DOHH2 (cell line): ENCODE measurements around the gene STX18.

ENCODE experiments used
- H3F3A ChIP-seq: fragments of 200-600 bp; sonication (generic), shearing (Covaris generic); 2 replicates; pipeline ENCODE4 v1.6.0; 2016; ENCODE audit warnings: antibody characterized with exemption, mild to moderate bottlenecking; ENCODE audit not compliant: control insufficient read depth, insufficient read depth
- H3K27ac ChIP-seq: fragments of 200-600 bp; sonication (generic); 2 replicates; pipeline ENCODE4 v1.5.1; 2014; ENCODE audit warnings: low read depth, mild to moderate bottlenecking, low read length, moderate library complexity
- H3K27me3 ChIP-seq: fragments of 200-600 bp; sonication (generic); 2 replicates; pipeline ENCODE4 v1.6.1; 2014; ENCODE audit warnings: mild to moderate bottlenecking, low read length, mixed read lengths; ENCODE audit not compliant: control insufficient read depth
- H3K36me3 ChIP-seq: fragments of 200-600 bp; sonication (generic); 2 replicates; pipeline ENCODE4 v1.6.1; 2014; ENCODE audit warnings: mild to moderate bottlenecking, low read length, moderate library complexity, mixed read lengths; ENCODE audit not compliant: control insufficient read depth
- H3K4me1 ChIP-seq: fragments of 200-600 bp; sonication (generic); 2 replicates; pipeline ENCODE4 v1.6.1; 2014; ENCODE audit warnings: mild to moderate bottlenecking, low read length, mixed read lengths; ENCODE audit not compliant: control insufficient read depth
- H3K4me2 ChIP-seq: fragments of 200-600 bp; sonication (generic); 2 replicates; pipeline ENCODE4 v1.6.0; 2014; ENCODE audit warnings: mild to moderate bottlenecking, low read length, moderate library complexity
- H3K4me3 ChIP-seq: fragments of 200-600 bp; sonication (generic); 2 replicates; pipeline ENCODE4 v1.5.1; 2014; ENCODE audit warnings: mild to moderate bottlenecking, low read length, mixed read lengths
- H3K79me2 ChIP-seq: fragments of 200-600 bp; sonication (generic); 2 replicates; pipeline ENCODE4 v1.6.1; 2014; ENCODE audit warnings: mild to moderate bottlenecking, low read length, mixed read lengths; ENCODE audit not compliant: control insufficient read depth
- H3K9me2 ChIP-seq: fragments of 200-600 bp; sonication (generic); replicated peaks from 2 replicates; pipeline ENCODE4 v1.6.1; 2014; ENCODE audit warnings: mild to moderate bottlenecking, low read length, mixed read lengths; ENCODE audit not compliant: control insufficient read depth
- H3K9me3 ChIP-seq: fragments of 200-600 bp; sonication (generic); 2 replicates; pipeline ENCODE4 v1.6.1; 2014; ENCODE audit warnings: antibody characterized with exemption, low read length, mixed read lengths; ENCODE audit not compliant: control insufficient read depth, insufficient read depth
- H4K20me1 ChIP-seq: fragments of 200-600 bp; sonication (generic); 2 replicates; pipeline ENCODE4 v1.6.0; 2014; ENCODE audit warnings: low read depth, mild to moderate bottlenecking, antibody characterized with exemption, low read length, moderate library complexity; ENCODE audit not compliant: control insufficient read depth, insufficient read depth
- CTCF ChIP-seq: fragments of 200-600 bp; sonication (generic); IDR thresholded peaks from one replicate; pipeline ENCODE4 v1.5.1; 2014; ENCODE audit warnings: antibody characterized with exemption, mild to moderate bottlenecking, low read depth, low read length; ENCODE audit not compliant: poor library complexity, severe bottlenecking
- EZH2phosphoT487 ChIP-seq: fragments of 200-600 bp; sonication (generic); IDR thresholded peaks from 2 replicates; pipeline ENCODE4 v1.6.1; 2017; ENCODE audit warnings: borderline replicate concordance, mild to moderate bottlenecking, antibody characterized with exemption, low read length, moderate library complexity, mixed read lengths

STX18 gene

GRCh38 chr4:4390515-4391240 lies 151.2 kb downstream of the STX18 start:
- Histone ChIP-seq H3K27me3 (peaks cover 22% of the 10 kb centered on the region), H3K9me2 (no peaks in the 10 kb centered on the region)
- TF ChIP-seq CTCF (no peak), EZH2phosphoT487 (no peak)

GRCh38 chr4:4390046-4390445 lies 151.8 kb downstream of the STX18 start:
- H3F3A ChIP-seq = no peaks in the 10 kb centered on the region
- TF ChIP-seq CTCF (no peak), EZH2phosphoT487 (no peak)
- no peaks in the 10 kb centered on the region for H3K9me3 ChIP-seq
- no peaks in the 10 kb centered on the region for H3K79me2 ChIP-seq
- H3K36me3 ChIP-seq = no peaks in the 10 kb centered on the region
- no peaks in the 10 kb centered on the region for H4K20me1 ChIP-seq
- no peaks in the 10 kb centered on the region for H3K9me2 ChIP-seq
- H3K4me3 ChIP-seq = no peak overlapping the region
- H3K27me3 ChIP-seq = peaks cover 26% of the 10 kb centered on the region
- no peaks in the 10 kb centered on the region; the same call in 1 of the 2 replicates for H3K4me1 ChIP-seq
- no peak overlapping the region for H3K4me2 ChIP-seq
- H3K27ac ChIP-seq = no peak overlapping the region

More at GRCh38 chr4:4390515-4391240, 151.2 kb downstream of the STX18 start:
- H3K4me1 ChIP-seq = peaks cover under 1% of the 10 kb centered on the region
- H3K4me2 ChIP-seq = no peak overlapping the region
- no peak overlapping the region for H3K4me3 ChIP-seq
- H4K20me1 ChIP-seq = no peaks in the 10 kb centered on the region
- H3K36me3 ChIP-seq = no peaks in the 10 kb centered on the region
- no peak overlapping the region for H3K27ac ChIP-seq
- no peaks in the 10 kb centered on the region for H3F3A ChIP-seq
- H3K79me2 ChIP-seq = no peaks in the 10 kb centered on the region
- no peaks in the 10 kb centered on the region for H3K9me3 ChIP-seq

GRCh38 chr4:4388836-4389575 lies 152.8 kb downstream of the STX18 start:
- H3K4me3 ChIP-seq = no peak overlapping the region
- H3K9me3 ChIP-seq = no peaks in the 10 kb centered on the region
- H3K79me2 ChIP-seq = no peaks in the 10 kb centered on the region
- peaks cover 32% of the 10 kb centered on the region for H3K27me3 ChIP-seq
- H4K20me1 ChIP-seq = no peaks in the 10 kb centered on the region
- no peaks in the 10 kb centered on the region for H3K36me3 ChIP-seq
- no peaks in the 10 kb centered on the region; the same call in 1 of the 2 replicates for H3K4me1 ChIP-seq
- H3K27ac ChIP-seq = no peak overlapping the region
- no peaks in the 10 kb centered on the region for H3F3A ChIP-seq
- H3K4me2 ChIP-seq = no peak overlapping the region
- no peaks in the 10 kb centered on the region for H3K9me2 ChIP-seq
- TF ChIP-seq EZH2phosphoT487 = no peak
- no peak for TF ChIP-seq CTCF
